HG03354 (cell line): ENCODE results near the gene NCOA1.
"Not testable (repeated sequence)": the region's sequence is repeated elsewhere in the genome, so short reads cannot be mapped to it uniquely, and the experiment has no call there.

Experiments
- ATAC-seq: cut with Tn5 transposase; IDR thresholded peaks from one replicate; pipeline ENCODE4 v1.9.1; 2021; ENCODE audit warnings: mild to moderate bottlenecking; ENCODE audit not compliant: unreplicated experiment, poor library complexity, severe bottlenecking

NCOA1 gene

DNA sequence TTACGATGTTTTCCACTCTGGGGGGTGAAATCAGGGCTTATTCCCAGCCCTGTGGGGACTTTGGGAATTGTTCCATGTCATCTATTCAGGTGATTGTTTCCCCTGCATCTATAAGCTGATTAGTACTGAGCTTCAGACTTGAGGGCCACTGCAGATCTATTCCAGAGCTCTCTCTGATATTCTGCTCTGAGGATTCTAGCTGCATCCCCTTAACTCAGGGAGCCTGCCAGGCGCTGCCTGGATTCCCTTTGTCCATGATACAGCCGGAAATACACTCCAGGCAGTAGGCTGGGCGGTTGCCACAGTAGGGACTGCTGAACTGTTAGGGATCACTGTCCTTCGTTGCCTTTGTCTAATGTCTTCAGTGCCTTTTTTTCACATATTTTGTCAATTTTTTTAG is 270.8 kb downstream of the NCOA1 start:
- no peak for ATAC-seq

DNA sequence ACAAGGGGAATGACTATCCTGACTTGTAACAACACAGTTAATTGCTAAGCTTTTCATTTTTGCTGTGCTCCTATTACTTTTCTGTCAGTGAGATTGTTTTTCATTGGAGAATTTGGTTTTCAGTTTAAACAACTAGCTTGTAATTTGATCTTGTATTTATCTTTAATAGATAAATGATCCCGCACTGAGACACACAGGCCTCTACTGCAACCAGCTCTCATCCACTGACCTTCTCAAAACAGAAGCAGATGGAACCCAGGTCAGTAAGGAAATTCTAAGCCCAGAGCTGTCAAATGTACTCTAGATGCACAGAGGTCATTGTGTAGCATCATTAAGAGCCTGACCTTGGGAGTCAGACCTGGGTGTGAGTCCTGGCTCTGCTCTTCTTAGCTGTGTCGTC is 271.5 kb downstream of the NCOA1 start:
- ATAC-seq: no peak

DNA sequence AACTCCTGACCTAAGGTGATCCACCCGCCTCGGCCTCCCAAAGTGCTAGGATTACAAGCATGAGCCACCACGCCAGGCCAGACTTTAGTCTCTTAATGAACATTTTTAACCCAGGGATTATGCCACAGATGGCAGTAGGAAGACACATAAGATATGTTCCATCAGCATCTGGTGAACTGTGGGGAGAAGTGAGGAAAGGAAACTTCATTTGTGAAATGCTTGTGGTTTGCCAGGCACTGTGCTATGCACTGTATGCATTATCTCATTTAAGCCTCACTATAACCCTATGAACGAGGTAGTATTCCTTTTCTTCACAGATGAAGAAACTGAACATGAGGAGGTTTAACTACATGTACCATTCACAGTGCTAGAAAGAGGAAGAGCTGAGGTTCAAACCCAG is 272.8 kb downstream of the NCOA1 start:
- ATAC-seq: no peak

DNA sequence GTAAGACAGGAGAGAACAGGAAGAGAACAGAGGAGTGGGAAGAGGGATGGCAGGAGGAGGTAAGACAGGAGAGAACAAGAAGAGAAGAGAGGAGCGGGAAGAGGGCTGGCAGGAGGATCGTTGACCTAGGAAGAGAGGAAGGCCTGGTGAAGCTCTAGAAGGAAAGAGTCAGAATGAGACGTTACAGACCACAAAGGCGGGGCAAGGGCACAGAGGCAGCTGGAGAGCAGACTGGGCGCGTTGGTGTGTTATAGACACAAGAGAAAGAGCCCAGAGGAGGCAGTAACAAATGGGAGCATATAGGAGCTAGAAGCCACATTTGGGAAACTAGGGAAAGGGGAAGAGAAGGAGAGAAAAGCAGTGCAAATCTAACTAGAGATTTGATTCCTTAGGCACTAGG is 275.6 kb downstream of the NCOA1 start:
- ATAC-seq: no peak

DNA sequence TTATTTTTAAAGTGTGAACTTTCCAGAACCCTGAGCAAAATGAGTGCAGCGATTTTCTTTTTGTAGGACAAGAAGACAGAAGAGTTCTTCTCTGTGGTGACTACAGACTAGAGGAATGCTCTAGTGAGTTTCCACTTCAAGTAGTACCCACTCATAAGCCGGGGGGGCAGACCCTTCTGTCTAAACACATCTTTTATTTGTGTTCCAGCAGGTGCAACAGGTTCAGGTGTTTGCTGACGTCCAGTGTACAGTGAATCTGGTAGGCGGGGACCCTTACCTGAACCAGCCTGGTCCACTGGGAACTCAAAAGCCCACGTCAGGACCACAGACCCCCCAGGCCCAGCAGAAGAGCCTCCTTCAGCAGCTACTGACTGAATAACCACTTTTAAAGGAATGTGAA is 277.0 kb downstream of the NCOA1 start:
- no peak for ATAC-seq

DNA sequence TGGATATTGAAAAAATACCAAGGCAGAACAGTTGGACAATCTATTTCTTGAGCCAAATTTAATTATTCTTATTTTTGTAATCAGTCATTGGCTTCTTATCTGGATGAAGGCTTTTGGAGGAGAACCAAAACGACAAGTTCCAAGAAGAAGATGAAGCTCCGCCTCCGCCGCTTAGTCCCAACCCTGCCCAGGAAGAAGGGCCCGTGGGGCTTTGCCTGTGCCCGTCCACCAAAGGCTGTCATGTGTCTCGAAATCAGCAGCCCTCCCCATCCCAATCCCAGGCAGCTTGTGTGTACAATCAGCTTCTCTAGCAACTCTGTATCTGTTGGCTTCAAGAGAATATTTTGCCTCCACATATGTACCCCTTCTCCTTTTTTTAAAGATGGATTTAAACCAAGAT is 277.5 kb downstream of the NCOA1 start:
- ATAC-seq: no peak

DNA sequence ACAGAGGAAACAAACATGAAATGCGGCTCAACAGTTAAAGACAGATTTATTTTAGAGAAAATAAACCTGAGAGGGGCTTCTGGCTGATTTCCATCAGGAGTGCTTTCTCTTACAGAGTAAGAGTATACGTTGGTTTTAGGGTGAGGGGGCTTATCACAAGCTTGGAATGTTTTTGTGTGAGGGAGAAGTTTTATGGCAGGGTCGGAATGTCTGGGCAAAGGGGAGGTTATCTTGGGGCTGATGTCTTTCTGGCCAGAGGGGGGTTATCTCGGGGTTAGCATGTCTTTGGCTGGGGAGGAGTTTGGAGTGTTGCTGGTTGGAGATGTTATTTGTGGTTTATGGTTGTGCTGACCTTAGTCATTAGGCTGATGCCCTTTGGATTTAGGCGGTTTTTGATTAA is 280.0 kb downstream of the NCOA1 start:
- no peak for ATAC-seq

DNA sequence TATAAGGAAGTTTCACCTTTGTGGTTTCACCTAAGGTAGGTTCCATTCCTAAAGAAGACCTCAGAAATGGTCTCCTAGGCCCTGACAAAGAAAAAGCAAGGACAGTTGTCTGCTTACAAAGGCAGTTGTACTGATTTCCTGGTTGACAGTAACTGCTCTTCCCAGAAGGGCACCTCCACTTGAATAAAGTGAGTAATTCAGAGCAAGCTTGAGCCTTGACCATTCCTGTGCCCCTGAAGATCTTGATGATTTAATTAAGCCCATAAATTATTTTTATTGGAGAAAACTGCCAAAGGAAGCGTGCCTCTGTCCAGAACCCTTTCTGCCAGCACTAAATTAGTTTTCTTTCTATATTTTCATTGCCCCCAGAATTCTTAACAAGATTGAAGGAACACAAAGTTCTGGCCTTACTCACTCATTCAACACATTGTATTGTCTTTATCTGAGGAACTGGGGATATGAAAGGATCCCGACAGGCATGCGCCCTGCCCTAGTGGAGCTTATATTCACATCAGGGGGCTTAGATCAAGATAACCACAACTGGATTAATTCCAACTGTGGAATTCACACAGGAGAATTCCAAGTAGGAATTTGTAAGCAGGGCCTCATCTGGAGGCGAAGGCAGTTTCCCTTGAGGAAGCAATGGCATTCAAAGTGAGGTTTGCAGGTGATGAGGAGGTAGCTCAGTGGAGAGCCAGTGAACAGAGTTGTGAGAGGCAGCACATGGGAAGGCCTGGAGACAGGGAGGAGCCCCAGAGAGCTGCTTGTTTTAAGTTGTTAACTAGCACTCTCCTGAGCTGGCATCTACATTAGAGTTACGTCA is 280.9 kb downstream of the NCOA1 start:
- ATAC-seq: no peak

DNA sequence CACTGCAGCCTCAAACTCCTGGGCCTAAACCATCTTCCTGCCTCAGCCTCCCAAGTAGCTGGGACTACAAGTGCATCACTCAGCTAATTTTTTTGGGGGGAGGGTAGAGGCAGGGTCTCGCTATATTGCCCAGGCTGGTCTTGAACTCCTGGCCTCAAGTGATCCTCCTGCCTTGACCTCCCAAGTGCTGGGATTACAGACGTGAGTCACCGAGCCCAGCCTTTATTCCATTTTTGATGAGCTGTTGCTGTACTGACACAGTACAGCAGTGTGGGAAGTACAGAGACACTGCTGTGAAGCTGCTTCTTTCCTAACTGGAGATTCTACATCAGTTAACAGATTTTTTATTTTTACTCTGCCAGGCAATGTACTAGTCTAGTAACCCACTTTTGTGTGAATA is 283.3 kb downstream of the NCOA1 start:
- ATAC-seq: no peak

DNA sequence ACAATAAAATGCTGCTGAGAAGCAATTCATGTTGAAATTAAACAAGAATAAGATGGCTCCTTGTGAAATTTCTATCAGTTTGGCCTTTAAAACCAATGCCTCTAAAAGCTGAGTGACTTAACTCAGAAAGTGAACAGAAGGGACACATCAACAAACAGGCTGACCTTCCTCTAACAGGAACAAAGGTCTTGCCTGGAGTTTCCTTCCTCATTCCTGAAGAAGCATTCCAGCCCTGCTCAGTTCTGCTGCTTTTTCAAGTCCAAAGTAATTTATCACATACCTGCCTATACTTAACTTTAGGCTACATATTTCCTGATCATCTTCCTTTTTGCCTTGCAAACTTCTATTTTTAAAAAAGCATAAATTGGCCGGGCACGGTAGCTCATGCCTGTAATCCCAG is 288.1 kb downstream of the NCOA1 start:
- ATAC-seq: no peak

DNA sequence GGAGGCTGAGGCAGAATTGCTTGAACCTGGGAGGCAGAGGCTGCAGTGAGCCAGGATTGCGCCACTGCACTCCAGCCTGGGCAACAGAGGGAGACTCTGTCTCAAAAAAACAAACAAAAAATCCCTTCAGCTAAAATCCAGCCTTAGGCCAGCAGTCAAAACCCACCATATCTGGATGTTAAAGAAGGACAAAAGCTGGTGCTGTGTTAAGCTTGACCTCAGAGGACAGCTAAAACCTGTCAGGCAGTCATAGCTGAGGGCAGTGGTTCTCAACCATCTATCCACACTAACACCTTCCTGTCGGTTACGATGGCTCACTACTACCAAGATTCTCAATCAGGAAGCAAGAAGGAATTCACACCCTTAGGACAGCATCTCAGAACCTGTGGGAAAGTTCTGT is 292.6 kb downstream of the NCOA1 start:
- ATAC-seq: no peak

DNA sequence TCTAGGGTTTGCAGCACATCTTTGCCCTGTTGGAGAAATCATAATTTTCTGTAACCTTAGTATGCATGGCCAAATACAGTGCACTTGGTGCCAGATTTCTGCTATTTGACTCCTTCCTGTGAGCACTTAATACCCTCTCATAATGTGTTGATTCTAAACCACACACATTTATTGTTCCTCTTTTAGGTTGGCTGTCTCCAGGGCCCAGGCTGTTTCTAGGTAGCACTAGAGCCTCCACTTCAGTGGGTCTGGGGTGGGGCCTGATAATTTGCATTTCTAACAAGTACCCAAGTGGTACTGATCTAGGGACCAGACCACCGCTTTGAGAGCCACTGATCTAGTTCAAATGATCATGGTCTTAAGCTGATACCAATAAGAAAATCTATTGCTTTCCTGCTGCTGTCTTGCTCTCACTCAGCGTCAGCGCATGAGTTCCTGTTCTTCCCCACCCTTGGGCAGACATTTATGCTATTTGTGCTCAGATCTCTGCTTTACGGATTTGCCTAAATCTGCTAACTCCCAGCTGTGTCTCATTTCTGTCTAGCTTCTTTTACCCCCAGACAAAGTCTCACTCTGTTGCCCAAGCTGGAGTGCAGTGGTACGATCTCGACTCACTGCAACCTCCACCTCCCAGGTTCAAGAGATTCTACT is 294.7 kb downstream of the NCOA1 start:
- peak; percentile 95 for ATAC-seq

DNA sequence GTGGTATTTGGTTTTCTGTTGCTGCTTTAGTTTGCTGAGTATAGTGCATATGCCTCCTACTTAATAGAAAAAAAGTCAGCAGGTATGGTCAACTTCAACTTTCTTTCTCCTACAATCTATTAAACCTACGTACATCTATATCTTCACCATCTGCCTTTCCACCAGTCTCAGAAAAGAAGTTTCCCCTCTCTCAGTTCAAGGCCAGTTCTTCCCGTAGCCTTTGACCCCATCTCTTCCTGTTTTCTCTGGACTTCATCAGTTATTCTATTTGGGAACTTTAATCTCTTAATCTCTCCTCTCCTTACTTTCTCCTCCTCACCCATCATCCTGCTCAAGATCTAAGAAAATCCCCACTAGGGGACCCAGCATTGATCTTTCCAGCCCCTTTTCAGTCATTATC is 296.5 kb downstream of the NCOA1 start:
- no peak for ATAC-seq

DNA sequence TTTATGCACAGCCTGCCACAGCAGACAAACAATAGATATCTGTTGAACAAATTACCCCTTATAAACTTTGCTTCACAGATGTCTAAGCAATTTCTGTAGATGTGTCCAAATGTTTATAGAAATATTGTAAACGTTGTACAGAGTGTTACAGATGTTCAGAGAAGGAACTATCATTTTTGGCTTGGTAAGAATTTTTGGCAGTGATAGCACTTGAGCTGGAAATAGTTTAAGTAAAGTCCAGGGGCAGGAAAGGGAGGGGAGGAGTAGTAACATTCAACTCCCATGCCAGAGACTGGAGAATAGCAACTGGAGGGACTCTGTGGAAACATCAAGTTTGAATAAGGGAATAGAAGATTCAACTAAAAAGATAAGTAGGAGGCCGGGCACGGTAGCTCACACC is 297.8 kb downstream of the NCOA1 start:
- no peak for ATAC-seq

DNA sequence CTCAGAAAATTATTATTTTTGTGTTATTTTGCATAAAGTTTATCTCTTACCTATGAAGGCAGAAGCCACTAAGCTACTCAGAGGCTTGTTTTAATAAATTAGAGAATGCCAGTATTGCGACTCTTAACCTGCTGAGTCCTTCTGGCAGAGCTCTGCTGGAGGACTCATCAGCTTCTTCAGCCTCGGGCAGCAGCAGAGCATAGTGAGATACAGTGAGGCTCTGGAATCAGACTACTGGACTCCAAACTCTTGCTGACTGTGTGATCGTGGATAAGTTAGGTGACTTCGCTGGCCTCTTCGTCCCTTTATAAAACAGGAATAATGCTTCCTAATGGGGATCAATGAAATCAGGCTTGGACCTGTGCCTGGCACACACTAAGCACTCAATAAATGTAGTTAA is 300.4 kb downstream of the NCOA1 start:
- ATAC-seq: no peak

DNA sequence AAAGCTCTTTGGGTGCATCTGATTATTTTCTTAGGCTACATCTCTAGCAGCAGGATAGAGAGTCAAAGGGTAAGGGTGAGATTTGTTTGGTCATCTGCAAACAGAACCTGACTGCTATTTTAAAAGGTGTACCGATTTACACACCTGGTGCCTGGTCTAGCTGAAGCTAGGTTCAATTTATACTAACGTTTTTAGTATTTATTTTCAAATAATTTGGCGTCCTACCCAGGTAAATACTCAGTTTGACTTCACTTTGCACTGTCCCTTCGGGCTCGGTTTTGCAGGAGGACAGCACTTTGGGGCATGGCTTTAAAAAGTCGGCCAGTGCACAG is 301.5 kb downstream of the NCOA1 start:
- ATAC-seq: no peak

DNA sequence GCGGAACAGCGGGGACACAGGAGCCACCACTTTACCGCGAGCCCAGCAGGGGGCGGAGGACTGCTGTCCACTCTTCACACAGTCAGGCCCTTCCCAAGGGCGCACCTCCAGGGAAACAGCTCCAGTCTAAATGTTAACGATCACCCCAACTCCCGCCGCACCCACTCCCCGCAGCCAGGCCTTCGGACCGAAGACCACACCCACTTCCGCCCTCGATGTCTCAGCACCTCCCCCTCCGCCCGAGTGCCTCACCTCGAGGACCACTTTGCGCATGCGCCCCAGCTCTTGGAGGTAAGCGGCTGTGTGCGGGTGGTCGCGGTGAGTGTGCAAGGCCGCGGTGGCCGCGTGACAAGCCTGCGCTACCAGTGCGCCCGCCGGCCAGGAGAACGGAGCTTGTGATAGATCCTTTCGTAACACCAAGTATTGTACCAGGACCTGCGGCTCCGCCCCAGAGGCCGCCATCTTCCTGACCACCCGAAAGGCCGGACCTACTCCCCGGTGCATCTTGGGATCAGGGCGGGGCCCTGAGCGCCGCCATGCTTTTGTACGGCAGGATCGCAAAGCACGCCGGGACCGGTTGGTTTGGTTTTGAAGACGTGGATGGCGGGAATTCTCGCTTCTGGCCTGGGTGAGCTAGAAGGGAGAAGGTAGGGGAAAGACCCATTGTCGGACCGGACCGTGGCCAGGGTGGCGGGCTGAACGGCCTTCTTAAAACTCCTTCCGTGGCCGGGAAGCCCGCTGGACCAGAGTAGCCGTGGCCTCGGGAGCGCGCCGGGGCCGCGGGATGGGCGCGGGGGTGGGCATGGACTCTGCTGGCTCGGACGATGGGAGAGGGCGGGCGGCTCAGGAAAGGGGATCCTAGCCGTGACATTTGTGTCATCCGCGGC is 302.1 kb downstream of the NCOA1 start, which contains the start of the genes CENPO and PTRHD1:
Gene CENPO, plus strand, starts transcription at position 552 of the 887 bp plus-strand sequence. CDS start 495 bp downstream, outside the sequence.
Gene PTRHD1, minus strand, starts transcription at position 518 of the 887 bp plus-strand sequence. Its CDS starts 14 bp downstream, at position 504.
- ATAC-seq: peak; percentile 95

DNA sequence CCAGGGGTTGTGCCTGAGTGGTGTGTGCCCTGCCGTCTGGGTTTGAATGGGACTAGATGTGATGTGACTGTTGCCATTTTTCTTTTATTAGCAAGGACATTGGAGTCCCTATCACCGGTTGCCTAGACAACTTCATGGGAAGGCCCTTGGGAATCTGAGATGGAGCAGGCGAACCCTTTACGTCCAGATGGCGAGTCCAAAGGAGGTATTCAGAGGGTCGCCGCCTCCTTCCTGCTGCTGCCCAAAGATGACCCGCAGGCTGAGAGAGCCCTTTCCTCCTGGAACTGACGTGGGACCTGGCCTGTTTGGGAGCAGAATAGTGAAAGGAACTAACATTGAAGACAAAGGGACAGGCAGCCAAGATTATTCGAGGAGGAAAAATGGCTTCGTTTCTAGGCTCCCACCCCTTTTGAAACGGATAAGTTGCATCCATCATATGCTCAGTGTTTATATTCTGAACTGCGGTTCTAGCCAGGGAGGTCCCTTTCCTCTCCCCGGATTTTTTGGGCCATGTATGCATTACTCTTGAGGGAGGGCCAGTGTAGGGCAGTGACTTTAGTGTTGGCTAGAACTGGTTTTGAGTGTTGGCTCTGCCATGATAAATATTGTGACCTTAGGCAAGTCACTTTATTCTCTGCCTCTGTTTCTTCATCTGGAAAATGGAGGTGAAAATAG is 302.8 kb downstream of the NCOA1 start:
- no peak for ATAC-seq

DNA sequence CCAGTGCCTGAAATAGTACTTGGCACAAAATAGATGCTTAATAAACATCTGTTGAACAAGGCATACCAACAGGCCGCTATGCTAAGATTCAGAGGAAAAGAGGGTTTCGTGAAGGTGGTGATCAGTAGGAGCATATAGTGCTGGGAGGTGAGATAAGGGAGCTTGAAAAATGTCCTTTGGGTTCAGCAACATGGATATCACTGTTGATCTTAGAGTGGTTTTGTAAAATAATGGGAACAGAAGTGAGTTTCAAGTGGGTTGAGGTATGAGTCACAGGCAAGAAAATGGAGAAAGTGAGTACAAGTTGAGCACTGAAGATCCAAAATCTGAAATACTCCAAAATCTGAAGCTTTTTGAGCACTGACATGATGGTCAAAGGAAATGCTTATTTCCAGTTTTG is 306.6 kb downstream of the NCOA1 start:
- ATAC-seq: no peak

DNA sequence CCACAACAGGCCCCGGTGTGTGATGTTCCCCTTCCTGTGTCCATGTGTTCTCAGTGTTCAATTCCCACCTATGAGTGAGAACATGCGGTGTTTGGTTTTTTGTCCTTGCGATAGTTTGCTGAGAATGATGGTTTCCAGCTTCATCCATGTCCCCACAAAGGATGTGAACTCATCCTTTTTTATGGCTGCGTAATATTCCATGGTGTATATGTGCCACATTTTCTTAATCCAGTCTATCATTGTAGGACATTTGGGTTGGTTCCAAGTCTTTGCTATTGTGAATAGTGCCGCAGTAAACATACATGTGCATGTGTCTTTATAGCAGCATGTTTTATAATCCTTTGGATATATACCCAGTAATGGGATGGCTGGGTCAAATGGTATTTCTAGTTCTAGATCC is 309.4 kb downstream of the NCOA1 start:
- not testable (repeated sequence) for ATAC-seq
